Neuronal stem cell (in vitro differentiated cells): ENCODE measurements around the gene PTGES2.

Experiments used
- DNase-seq: peaks from one replicate; pipeline ENCODE4 v3.0.0-alpha.2; 2013; ENCODE audit warnings: low spot score
- H2AFZ ChIP-seq: one replicate; pipeline ENCODE4 v1.6.1; 2013; ENCODE audit warnings: mild to moderate bottlenecking, low read length, inconsistent platforms
- H2AK5ac ChIP-seq: 2 replicates; pipeline ENCODE4 v1.6.1; 2013; ENCODE audit warnings: low read depth, mild to moderate bottlenecking, inconsistent platforms, low read length, moderate library complexity, mixed read lengths
- H2BK120ac ChIP-seq: 2 replicates; pipeline ENCODE4 v1.6.1; 2013; ENCODE audit warnings: low read depth, mild to moderate bottlenecking, inconsistent platforms, low read length, moderate library complexity, mixed read lengths
- H2BK12ac ChIP-seq: one replicate; pipeline ENCODE4 v1.6.1; 2013; ENCODE audit warnings: low read length, inconsistent platforms
- H2BK15ac ChIP-seq: 2 replicates; pipeline ENCODE4 v1.6.1; 2013; ENCODE audit warnings: mild to moderate bottlenecking, low read length, inconsistent platforms, mixed read lengths
- H2BK5ac ChIP-seq: one replicate; pipeline ENCODE4 v1.6.1; 2013; ENCODE audit warnings: inconsistent platforms, mild to moderate bottlenecking, low read length, moderate library complexity
- H3K14ac ChIP-seq: one replicate; pipeline ENCODE4 v1.6.1; 2013; ENCODE audit warnings: low read length, inconsistent platforms
- H3K18ac ChIP-seq: 2 replicates; pipeline ENCODE4 v1.6.1; 2013; ENCODE audit warnings: low read length, inconsistent platforms
- H3K23ac ChIP-seq: 2 replicates; pipeline ENCODE4 v1.6.1; 2013; ENCODE audit warnings: low read depth, mild to moderate bottlenecking, mixed read lengths, low read length, inconsistent platforms; ENCODE audit not compliant: poor library complexity
- H3K27ac ChIP-seq: replicated peaks from 3 replicates; pipeline ENCODE4 v1.5.1; 2013; ENCODE audit warnings: low read length, inconsistent platforms
- H3K27me3 ChIP-seq, 3 experiments: 2 replicates each; pipeline ENCODE4 v1.6.1; 2013; ENCODE audit warnings: low read length in 3 of 3, mild to moderate bottlenecking in 2 of 3, inconsistent platforms in 1 of 3, low read depth in 1 of 3, mixed read lengths in 1 of 3, moderate library complexity in 1 of 3; ENCODE audit not compliant: control insufficient read depth in 3 of 3, insufficient read depth in 3 of 3
- H3K36me3 ChIP-seq, 2 donors: replicated peaks in 1 of 2; 2 replicates each; pipeline ENCODE4 v1.6.1; 2013; ENCODE audit warnings: low read length in 2 of 2; ENCODE audit not compliant: control insufficient read depth in 2 of 2, insufficient read depth in 2 of 2
- H3K4ac ChIP-seq: 2 replicates; pipeline ENCODE4 v1.6.1; 2013; ENCODE audit warnings: inconsistent platforms, mild to moderate bottlenecking, low read length, moderate library complexity
- H3K4me1 ChIP-seq, 2 donors: 1 replicate in 1 of 2; 2 replicates in 1 of 2; pipeline ENCODE4 v1.6.1; 2013; ENCODE audit warnings: low read length in 2 of 2, low read depth in 1 of 2; ENCODE audit not compliant: control insufficient read depth in 2 of 2, insufficient read depth in 1 of 2
- H3K4me2 ChIP-seq: one replicate; pipeline ENCODE4 v1.6.1; 2013; ENCODE audit warnings: mild to moderate bottlenecking, low read length, inconsistent platforms; ENCODE audit not compliant: insufficient read depth, poor library complexity, severe bottlenecking
- H3K4me3 ChIP-seq, 2 donors: 2 replicates each; pipeline ENCODE4 v1.5.1; 2013; ENCODE audit warnings: low read length in 2 of 2, mild to moderate bottlenecking in 2 of 2, inconsistent platforms in 1 of 2, moderate library complexity in 1 of 2
- H3K79me1 ChIP-seq: one replicate; pipeline ENCODE4 v1.6.1; 2013; ENCODE audit warnings: low read depth, mild to moderate bottlenecking, inconsistent platforms, low read length, moderate library complexity
- H3K9ac ChIP-seq: one replicate; pipeline ENCODE4 v1.6.1; 2013; ENCODE audit warnings: mild to moderate bottlenecking, low read depth, low read length, inconsistent platforms; ENCODE audit not compliant: poor library complexity
- H3K9me3 ChIP-seq, 2 donors: replicated peaks in 1 of 2; 2 replicates each; pipeline versions ENCODE3 to v1.6.1; 2013; ENCODE audit warnings: low read length in 2 of 2, mild to moderate bottlenecking in 2 of 2, inconsistent platforms in 1 of 2, low read depth in 1 of 2, mixed read lengths in 1 of 2, moderate library complexity in 1 of 2; ENCODE audit not compliant: control insufficient read depth in 2 of 2, insufficient read depth in 1 of 2
- H4K8ac ChIP-seq: one replicate; pipeline ENCODE4 v1.6.1; 2013; ENCODE audit warnings: low read depth, mild to moderate bottlenecking, inconsistent platforms, low read length, moderate library complexity
- H4K91ac ChIP-seq: one replicate; pipeline ENCODE4 v1.6.1; 2013; ENCODE audit warnings: low read length, low read depth, mild to moderate bottlenecking, inconsistent platforms; ENCODE audit not compliant: poor library complexity
- WGBS, 2 donors: extraction: QIAGEN DNeasy Blood & Tissue Kit; methylation state at CpG; one replicate each; pipeline ENCODE4 v1.1.7; 2013; ENCODE audit warnings: missing lambda C conversion rate in 2 of 2, mixed read lengths in 1 of 2; ENCODE audit not compliant: insufficient read length in 2 of 2, insufficient replicate concordance in 1 of 2; ENCODE audit errors: extremely low coverage in 2 of 2; 5-methylcytosine and 5-hydroxymethylcytosine counted together

Gene PTGES2

GRCh38 chr9:128142061-128142460, 14.5 kb upstream of the PTGES2 start:
- no peaks in the 10 kb centered on the region for H3K36me3 ChIP-seq

GRCh38 chr9:128141604-128142003, 14.1 kb upstream of the PTGES2 start:
- Histone ChIP-seq H2AK5ac (no peak overlapping the region), H3K14ac (no peak overlapping the region), H2BK12ac (no peak overlapping the region), H2AFZ (no peak overlapping the region), H3K4me1 (peaks cover 2 to 4% of the 10 kb centered on the region in 2 donors), H3K4me2 (no peak overlapping the region), H2BK5ac (no peak overlapping the region), H3K18ac (no peak overlapping the region), H3K9ac (no peak overlapping the region), H3K27me3 (peaks cover 0 to 3% (median 0%) of the 10 kb centered on the region in 3 experiments), H3K9me3 (no peaks in the 10 kb centered on the region), H2BK15ac (no peak overlapping the region), H3K4ac (no peak overlapping the region), H3K79me1 (no peaks in the 10 kb centered on the region), H3K4me3 (no peak overlapping the region), H3K23ac (no peak overlapping the region), H4K8ac (no peak overlapping the region), H3K27ac (no peak overlapping the region), H4K91ac (no peak overlapping the region), H3K36me3 (no peaks in the 10 kb centered on the region), H2BK120ac (no peak overlapping the region)
- no CpG with 5 or more reads among the region's 3 CpGs for WGBS, 2 donors
- no peak for DNase-seq

More at GRCh38 chr9:128142061-128142460, 14.5 kb upstream of the PTGES2 start:
- H3K4me3 ChIP-seq: no peak overlapping the region
- H3K79me1 ChIP-seq: no peaks in the 10 kb centered on the region
- H3K9me3 ChIP-seq: no peaks in the 10 kb centered on the region
- peak overlapping the region; percentile 44 for H3K23ac ChIP-seq
- WGBS, 2 donors: no CpG with 5 or more reads among the region's 4 CpGs
- H3K14ac ChIP-seq: no peak overlapping the region
- H2BK5ac ChIP-seq: no peak overlapping the region
- no peak overlapping the region for H4K8ac ChIP-seq
- H4K91ac ChIP-seq: peak overlapping the region; percentile 68
- peak overlapping the region; percentile 57 for H2AFZ ChIP-seq
- no peak for DNase-seq
- H3K4me2 ChIP-seq: no peak overlapping the region
- no peak overlapping the region for H2BK12ac ChIP-seq
- peak overlapping the region; percentile 27 for H3K18ac ChIP-seq
- peaks cover 0 to 3% (median 0%) of the 10 kb centered on the region in 3 experiments for H3K27me3 ChIP-seq
- H2BK15ac ChIP-seq: no peak overlapping the region
- H2AK5ac ChIP-seq: no peak overlapping the region
- H3K4ac ChIP-seq: no peak overlapping the region
- no peak overlapping the region for H3K9ac ChIP-seq
- no peak overlapping the region for H2BK120ac ChIP-seq
- peaks cover 2 to 4% of the 10 kb centered on the region in 2 donors for H3K4me1 ChIP-seq
- no peak overlapping the region for H3K27ac ChIP-seq

GRCh38 chr9:128139621-128140020, 12.1 kb upstream of the PTGES2 start:
- H2BK120ac ChIP-seq: no peak overlapping the region
- H2BK5ac ChIP-seq: no peak overlapping the region
- H3K4me1 ChIP-seq: peaks cover 2 to 4% of the 10 kb centered on the region in 2 donors
- no peak overlapping the region for H3K23ac ChIP-seq
- no peaks in the 10 kb centered on the region for H3K79me1 ChIP-seq
- H3K9ac ChIP-seq: no peak overlapping the region
- H3K36me3 ChIP-seq: no peaks in the 10 kb centered on the region
- no CpG with 5 or more reads among the region's 16 CpGs for WGBS, 2 donors
- peaks cover 0 to 3% (median 0%) of the 10 kb centered on the region in 3 experiments for H3K27me3 ChIP-seq
- H4K8ac ChIP-seq: no peak overlapping the region
- H3K4me3 ChIP-seq: no peak overlapping the region
- no peak overlapping the region for H4K91ac ChIP-seq
- no peak overlapping the region for H2AFZ ChIP-seq
- DNase-seq: no peak
- no peak overlapping the region for H3K4ac ChIP-seq
- H3K9me3 ChIP-seq: no peaks in the 10 kb centered on the region
- H3K14ac ChIP-seq: no peak overlapping the region
- H2AK5ac ChIP-seq: no peak overlapping the region
- no peak overlapping the region for H3K18ac ChIP-seq
- no peak overlapping the region for H3K4me2 ChIP-seq
- H2BK15ac ChIP-seq: no peak overlapping the region
- no peak overlapping the region for H3K27ac ChIP-seq
- H2BK12ac ChIP-seq: no peak overlapping the region

GRCh38 chr9:128138001-128138400, 10.5 kb upstream of the PTGES2 start:
- H3K36me3 ChIP-seq: no peaks in the 10 kb centered on the region
- no peaks in the 10 kb centered on the region for H3K79me1 ChIP-seq
- no peak overlapping the region for H3K27ac ChIP-seq
- no peak overlapping the region for H2BK15ac ChIP-seq
- H3K4me3 ChIP-seq: no peak overlapping the region
- no peaks in the 10 kb centered on the region for H3K9me3 ChIP-seq
- no peak overlapping the region for H3K23ac ChIP-seq
- no peak overlapping the region for H4K8ac ChIP-seq
- H3K4me2 ChIP-seq: no peak overlapping the region
- peaks cover 0 to 3% (median 0%) of the 10 kb centered on the region in 3 experiments for H3K27me3 ChIP-seq
- peaks cover 2 to 4% of the 10 kb centered on the region in 2 donors for H3K4me1 ChIP-seq
- no peak overlapping the region for H3K9ac ChIP-seq
- H4K91ac ChIP-seq: no peak overlapping the region
- no peak overlapping the region for H3K14ac ChIP-seq
- H2BK120ac ChIP-seq: no peak overlapping the region
- H2AFZ ChIP-seq: no peak overlapping the region
- DNase-seq: no peak
- no peak overlapping the region for H3K4ac ChIP-seq
- no peak overlapping the region for H2AK5ac ChIP-seq
- no peak overlapping the region for H2BK12ac ChIP-seq
- H3K18ac ChIP-seq: peak overlapping the region; percentile 11
- WGBS, 2 donors: no CpG with 5 or more reads among the region's 3 CpGs
- H2BK5ac ChIP-seq: no peak overlapping the region
